B cell (primary cell): ENCODE results near the gene SDK1. TPM values are rescaled to one million over a fixed set of nuclear protein-coding genes. Genes with fewer than 3 reads are reported as not detected.

Experiments
- ATAC-seq: fragments of 200-7000 bp; cut with Tn5 transposase; one replicate; pipeline ENCODE4 v1.10.0; 2021; ENCODE audit warnings: low read depth, mild to moderate bottlenecking, moderate number of reproducible peaks, moderate library complexity
- CTCF ChIA-PET: fragments of 350-600 bp; sonication (Branson Sonifier 250); formaldehyde crosslinking; loops from one replicate; lab custom pipeline; 2021; ENCODE audit warnings: antibody characterized with exemption, inconsistent platforms; lab: Charles Lee
- POLR2A ChIA-PET: fragments of 350-600 bp; sonication (Branson Sonifier 250); formaldehyde crosslinking; loops from one replicate; lab custom pipeline; 2021; ENCODE audit warnings: antibody characterized with exemption; lab: Charles Lee
- DNase-seq: peaks from one replicate; pipeline ENCODE4 v3.0.0; 2013
- H2AFZ ChIP-seq: 2 replicates; pipeline ENCODE4 v1.6.1; 2012; ENCODE audit warnings: mild to moderate bottlenecking, low read depth, low read length; ENCODE audit not compliant: insufficient read depth, poor library complexity, severe bottlenecking
- H3K27ac ChIP-seq, 2 donors: 1 replicate in 1 of 2; 2 replicates in 1 of 2; pipeline ENCODE4 v1.5.1; 2012 to 2013; ENCODE audit warnings: low read length in 2 of 2, mild to moderate bottlenecking in 2 of 2, moderate library complexity in 1 of 2
- H3K27me3 ChIP-seq, 4 experiments: fragments of 200-600 bp in 1 of 4; sonication (generic) in 1 of 4; replicated peaks in 1 of 4; 1 replicate in 2 of 4; 2 replicates in 2 of 4; pipeline versions ENCODE4 v1.6.1 to v1.7.0; 2013 to 2016; ENCODE audit warnings: low read length in 3 of 4, mild to moderate bottlenecking in 2 of 4, mixed read lengths in 1 of 4, moderate library complexity in 1 of 4; ENCODE audit not compliant: insufficient read depth in 4 of 4, control insufficient read depth in 3 of 4; ENCODE audit errors: control extremely low read depth in 1 of 4
- H3K36me3 ChIP-seq, 2 experiments: replicated peaks in 1 of 2; 1 replicate in 1 of 2; 2 replicates in 1 of 2; pipeline versions ENCODE4 v1.6.1 to v1.7.1; 2013; ENCODE audit warnings: low read length in 1 of 2; ENCODE audit not compliant: insufficient read depth in 2 of 2, control insufficient read depth in 1 of 2; ENCODE audit errors: control extremely low read depth in 1 of 2, extremely low read depth in 1 of 2
- H3K4me1 ChIP-seq, 2 donors: fragments of 200-600 bp in 1 of 2; sonication (generic) in 1 of 2; 1 replicate in 1 of 2; 2 replicates in 1 of 2; pipeline versions ENCODE4 v1.5.1 to v1.6.1; 2013 to 2017; ENCODE audit warnings: low read length in 2 of 2; ENCODE audit not compliant: control insufficient read depth in 2 of 2, insufficient read depth in 2 of 2
- H3K4me2 ChIP-seq: replicated peaks from 2 replicates; pipeline ENCODE3; 2012; ENCODE audit warnings: mild to moderate bottlenecking, low read depth, low read length; ENCODE audit not compliant: poor library complexity, severe bottlenecking
- H3K4me3 ChIP-seq, 5 experiments: fragments of 200-600 bp in 1 of 5; sonication (generic) in 1 of 5; 1 replicate in 3 of 5; 2 replicates in 2 of 5; pipeline versions ENCODE4 v1.5.1 to v1.7.0; 2011 to 2016; ENCODE audit warnings: low read length in 4 of 5, mild to moderate bottlenecking in 4 of 5, low read depth in 2 of 5, control low read depth in 1 of 5, moderate library complexity in 1 of 5; ENCODE audit not compliant: insufficient read depth in 1 of 5; ENCODE audit errors: control extremely low read depth in 1 of 5, extremely low read depth in 1 of 5
- H3K79me2 ChIP-seq: fragments of 200-600 bp; sonication (generic); one replicate; pipeline ENCODE4 v1.6.0; 2016; ENCODE audit warnings: low read length; ENCODE audit not compliant: control insufficient read depth, insufficient read depth
- H3K9ac ChIP-seq: fragments of 200-600 bp; sonication (generic); 2 replicates; pipeline ENCODE4 v1.6.1; 2017; ENCODE audit warnings: mild to moderate bottlenecking, low read length, moderate library complexity
- H3K9me3 ChIP-seq, 3 donors: one replicate each; pipeline versions ENCODE4 v1.6.1 to v1.7.1; 2013; ENCODE audit warnings: low read length in 2 of 3; ENCODE audit not compliant: control insufficient read depth in 2 of 3, insufficient read depth in 1 of 3; ENCODE audit errors: control extremely low read depth in 1 of 3
- H4K20me1 ChIP-seq: 2 replicates; pipeline ENCODE4 v1.6.0; 2012; ENCODE audit warnings: mild to moderate bottlenecking, low read length; ENCODE audit not compliant: insufficient read depth, control insufficient read depth, poor library complexity, severe bottlenecking
- H3K27ac Mint-ChIP-seq: one replicate; pipeline ENCODE4 v1.8.0; 2021; ENCODE audit warnings: mixed read lengths
- H3K27me3 Mint-ChIP-seq: one replicate; pipeline ENCODE4 v1.8.0; 2021; ENCODE audit warnings: mixed read lengths
- H3K4me1 Mint-ChIP-seq: one replicate; pipeline ENCODE4 v1.8.0; 2021; ENCODE audit warnings: mixed read lengths
- H3K4me3 Mint-ChIP-seq: one replicate; pipeline ENCODE4 v1.8.0; 2021; ENCODE audit warnings: mixed read lengths
- H3K9me3 Mint-ChIP-seq: one replicate; pipeline ENCODE4 v1.8.0; 2022; ENCODE audit warnings: mixed read lengths; ENCODE audit not compliant: insufficient read depth
- CTCF ChIP-seq: fragments of 200-600 bp; IDR thresholded peaks from one replicate; pipeline ENCODE4 v1.8.0; 2022; ENCODE audit warnings: antibody characterized with exemption, mild to moderate bottlenecking
- EZH2 ChIP-seq: IDR thresholded peaks from 2 replicates; pipeline ENCODE4 v1.6.1; 2012; ENCODE audit warnings: borderline replicate concordance, low read depth, mild to moderate bottlenecking, moderate library complexity, low read length; ENCODE audit not compliant: insufficient read depth, poor library complexity, severe bottlenecking
- WGBS: methylation state at CpG from one replicate; pipeline ENCODE4 v1.1.5; 2013; ENCODE audit warnings: missing lambda C conversion rate; ENCODE audit not compliant: insufficient coverage; 5-methylcytosine and 5-hydroxymethylcytosine counted together
- intact Hi-C: fragments of 100-400 bp; cut with micrococcal nuclease; formaldehyde crosslinking; loops from one replicate; pipeline ENCODE4 v1.10.0; 2022
- polyA plus RNA-seq: library from polyadenylated mRNA; depleted of rRNA; stranded (reverse); fragments of >200 nt; gene quantifications from 2 replicates; pipeline ENCODE4 v1.2.3, GENCODE V29; 2012
- total RNA-seq, 2 donors: library from RNA; stranded (reverse); fragments of 120-200 nt in 1 of 2; gene quantifications; 1 replicate in 1 of 2; 2 replicates in 1 of 2; pipeline versions ENCODE4 v1.2.3 to v1.2.4, GENCODE V29; 2013 to 2022

SDK1 gene
- total and polyA plus RNA-seq, 2 donors (not counting 1 experiment from before 2014, with no cell fraction given) = 0.73 to 2.0 TPM

GRCh38 chr7:3301449-3301731 lies 338 bp downstream of the SDK1 start:
- H3K4me2 ChIP-seq = peak overlapping the region; percentile 78
- intact Hi-C loops = loop anchor here (2.0 to 10.0 kb wide), 5 partner anchors 259 to 1476 kb away; partner anchors contain the start of genes AP5Z1 and CARD11
- no peaks in the 10 kb centered on the region for H3K9me3 Mint-ChIP-seq
- POLR2A ChIA-PET = no interaction called here
- peaks cover 51% of the 10 kb centered on the region for H3K27me3 Mint-ChIP-seq
- H3K36me3 ChIP-seq = no peaks in the 10 kb centered on the region
- H4K20me1 ChIP-seq = no peaks in the 10 kb centered on the region
- H3K27me3 ChIP-seq = peaks cover 0 to 35% (median 19%) of the 10 kb centered on the region in 4 experiments
- no peaks in the 10 kb centered on the region for H3K9me3 ChIP-seq
- H3K27ac ChIP-seq = no peak overlapping the region
- no peak overlapping the region for H3K27ac Mint-ChIP-seq
- DNase-seq (no peak), ATAC-seq (peak; percentile 2)
- H2AFZ ChIP-seq = no peak overlapping the region
- CTCF ChIA-PET = interaction anchor here (0.9 to 3.1 kb wide), 3 partner anchors 8 to 596 kb away, joined by 3 to 23 read pairs (median 6); no protein-coding TSS in a partner anchor
- H3K4me1 Mint-ChIP-seq = peaks cover 14% of the 10 kb centered on the region
- peak overlapping the region in 3 of 5 experiments; percentile 20 to 46 (median 43) for H3K4me3 ChIP-seq
- H3K79me2 ChIP-seq = no peaks in the 10 kb centered on the region
- no peak overlapping the region for H3K9ac ChIP-seq
- WGBS = 2% methylated on average over 56 of the region's 56 CpGs
- no peak for TF ChIP-seq CTCF
- TF ChIP-seq EZH2 = no peak
- H3K4me3 Mint-ChIP-seq = no peak overlapping the region
- peaks cover 16% of the 10 kb centered on the region in 2 donors for H3K4me1 ChIP-seq

- Histone ChIP-seq H3K79me2 (no peaks in the 10 kb centered on the region), H3K9me3 (no peaks in the 10 kb centered on the region), H3K27me3 (peaks cover 0 to 35% (median 20%) of the 10 kb centered on the region in 4 experiments), H2AFZ (peak overlapping the region; percentile 69), H4K20me1 (no peaks in the 10 kb centered on the region), H3K4me2 (peak overlapping the region; percentile 87), H3K27ac (no peak overlapping the region), H3K4me1 (peaks cover 16% of the 10 kb centered on the region in 2 donors), H3K36me3 (no peaks in the 10 kb centered on the region), H3K4me3 (peak overlapping the region in 4 of 5 experiments; percentile 21 to 58 (median 46)), H3K9ac (peak overlapping the region; percentile 55)
- H3K4me3 Mint-ChIP-seq = peak overlapping the region; percentile 88
- POLR2A ChIA-PET = interaction anchor here (0.6 to 0.7 kb wide), 3 partner anchors 279 to 358 kb away, joined by 3 to 6 read pairs (median 5); no protein-coding TSS in a partner anchor
- peaks cover 14% of the 10 kb centered on the region for H3K4me1 Mint-ChIP-seq
- CTCF ChIA-PET = interaction anchor here (1.6 to 3.1 kb wide), 2 partner anchors 343 to 595 kb away, joined by 4 to 23 read pairs; no protein-coding TSS in a partner anchor
- intact Hi-C loops = loop anchor here (2.0 to 10.0 kb wide), 5 partner anchors 260 to 1475 kb away; partner anchors contain the start of genes AP5Z1 and CARD11
- no peak for ATAC-seq
- DNase-seq = peak; percentile 54
- H3K27ac Mint-ChIP-seq = peak overlapping the region; percentile 83
- whole genome bisulfite sequencing = 3% methylated on average over 35 of the region's 45 CpGs
- peaks cover 51% of the 10 kb centered on the region for H3K27me3 Mint-ChIP-seq
- TF ChIP-seq EZH2 (peak; percentile 68), CTCF (no peak)
- no peaks in the 10 kb centered on the region for H3K9me3 Mint-ChIP-seq
Measured at GRCh38 chr7:3301831-3302618, 973 bp downstream of the SDK1 start.
